GM21390 (cell line): ENCODE data around the gene SPAG16.

Experiments
- ATAC-seq: cut with Tn5 transposase; IDR thresholded peaks from one replicate; pipeline ENCODE4 v1.9.1; 2021; ENCODE audit not compliant: unreplicated experiment

The SPAG16 gene

DNA sequence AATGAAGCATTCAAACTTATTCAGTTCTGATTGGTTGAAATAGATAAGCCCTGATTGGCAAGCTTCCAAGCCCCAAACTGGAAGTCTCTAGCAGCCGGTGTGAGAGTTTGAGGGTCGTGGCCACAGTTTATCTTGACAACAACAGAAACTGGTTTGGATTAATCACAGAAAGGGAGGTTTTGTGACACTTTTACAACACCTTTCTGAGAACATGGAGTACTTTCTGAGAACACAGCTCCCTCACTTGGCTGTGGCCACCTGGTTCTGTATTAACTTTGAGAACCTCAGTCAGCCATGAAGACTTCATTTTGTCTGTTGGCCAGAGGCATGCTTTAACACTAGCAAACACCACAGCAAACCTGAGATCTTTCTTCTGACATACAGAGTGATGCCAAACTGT lies 845.9 kb downstream of the SPAG16 start:
- no peak for ATAC-seq

DNA sequence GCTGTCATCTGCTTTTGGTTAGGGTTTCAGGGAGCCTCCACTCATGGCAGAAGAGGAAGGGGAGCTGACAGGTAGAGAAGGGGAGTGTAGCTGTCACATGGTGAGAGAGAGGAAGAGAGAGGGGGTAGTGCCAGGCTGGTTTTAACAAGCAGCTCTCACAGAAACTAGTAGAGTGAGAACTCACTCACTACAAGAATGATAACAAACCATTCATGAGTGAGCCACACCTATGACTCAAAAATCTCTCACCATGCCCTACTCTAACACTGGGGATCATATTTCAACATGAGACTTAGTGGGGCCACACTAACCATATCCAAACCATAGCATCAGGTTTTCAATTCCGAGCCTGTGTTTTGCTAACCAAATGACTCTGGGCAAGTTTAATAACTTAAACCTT lies 851.7 kb downstream of the SPAG16 start:
- ATAC-seq: no peak

DNA sequence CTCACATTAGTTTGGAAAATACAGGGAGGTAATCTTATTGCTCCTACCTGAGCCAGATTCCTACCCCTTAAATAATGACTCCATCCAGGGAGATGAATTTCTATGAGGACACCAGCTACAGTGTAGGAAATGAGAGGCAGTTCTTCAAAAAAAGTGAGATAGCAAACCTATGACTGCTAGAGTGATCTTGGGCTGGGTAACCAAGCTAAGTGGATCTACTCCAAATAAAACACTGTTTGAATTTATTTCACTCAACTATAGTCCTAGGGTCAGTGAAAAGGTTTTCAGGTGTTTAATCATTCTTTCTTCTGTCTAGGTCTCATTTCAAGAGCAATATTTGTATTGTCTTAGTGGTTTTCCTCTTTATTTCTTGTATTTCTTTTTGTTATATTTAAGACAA lies 854.5 kb downstream of the SPAG16 start:
- no peak for ATAC-seq

DNA sequence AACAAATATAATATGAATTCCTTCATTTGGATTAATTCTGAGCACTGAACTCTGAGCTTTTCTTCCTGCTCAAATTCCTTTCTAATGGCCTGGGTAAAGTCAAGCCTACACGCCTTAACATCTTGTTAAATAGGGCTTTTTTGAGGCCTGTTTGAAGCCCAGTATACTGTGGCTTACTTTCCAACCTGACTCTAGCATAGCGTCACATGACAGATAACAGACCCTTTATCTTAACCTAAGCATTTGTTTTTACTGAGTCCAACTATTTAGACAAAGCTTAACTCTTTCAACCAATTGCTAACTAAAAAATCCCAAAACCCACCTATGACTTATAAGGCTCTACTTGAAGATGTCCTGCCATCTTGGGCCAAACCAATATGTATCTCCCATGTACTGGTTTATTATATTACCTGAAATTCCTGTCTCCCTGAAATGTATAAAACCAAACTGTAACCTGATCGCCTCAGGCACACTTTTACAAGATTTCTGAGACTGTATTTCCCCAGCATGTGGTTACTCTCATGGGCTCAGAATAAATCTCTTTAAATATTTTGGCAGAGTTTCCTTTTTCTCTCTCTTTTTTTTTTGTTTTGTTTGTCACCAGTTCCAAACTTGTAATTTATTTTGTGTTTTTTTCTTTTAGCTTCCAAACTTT lies 855.5 kb downstream of the SPAG16 start:
- ATAC-seq: no peak

DNA sequence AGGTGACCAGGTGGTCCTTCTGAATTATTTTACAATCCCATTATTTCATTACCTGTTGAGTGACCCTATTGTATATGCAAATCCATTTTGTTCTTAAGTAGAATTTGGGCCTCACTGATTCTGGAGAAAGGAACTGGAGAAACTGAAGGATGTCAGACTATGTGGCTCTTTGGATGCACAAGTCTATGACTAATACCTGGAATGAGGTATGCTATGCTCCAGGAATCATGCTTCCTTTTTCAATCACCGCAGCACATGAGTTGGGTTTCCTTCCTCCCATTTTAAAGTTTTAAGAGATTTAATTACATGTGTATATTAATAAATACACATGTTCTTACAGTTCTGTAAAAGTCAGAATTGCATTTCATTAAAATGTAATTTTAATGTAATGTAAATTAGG lies 872.7 kb downstream of the SPAG16 start:
- ATAC-seq: no peak

DNA sequence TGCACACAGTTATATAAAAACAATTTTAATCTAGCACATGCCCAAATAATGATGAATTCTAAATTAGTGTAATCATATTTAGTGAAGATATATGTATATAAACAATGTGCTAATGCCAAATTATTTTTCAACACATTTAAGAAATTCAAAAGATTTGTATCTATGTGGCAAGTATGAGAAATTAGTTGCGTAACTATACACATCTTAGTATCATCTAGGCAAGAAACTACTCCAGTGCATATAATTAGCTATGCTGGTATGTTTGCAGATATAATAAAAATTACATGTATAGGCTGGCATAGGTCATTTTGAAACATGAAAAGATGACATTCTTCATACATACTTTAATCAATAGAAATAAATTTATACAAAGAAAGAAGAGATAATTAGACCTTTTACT lies 874.6 kb downstream of the SPAG16 start:
- no peak for ATAC-seq

DNA sequence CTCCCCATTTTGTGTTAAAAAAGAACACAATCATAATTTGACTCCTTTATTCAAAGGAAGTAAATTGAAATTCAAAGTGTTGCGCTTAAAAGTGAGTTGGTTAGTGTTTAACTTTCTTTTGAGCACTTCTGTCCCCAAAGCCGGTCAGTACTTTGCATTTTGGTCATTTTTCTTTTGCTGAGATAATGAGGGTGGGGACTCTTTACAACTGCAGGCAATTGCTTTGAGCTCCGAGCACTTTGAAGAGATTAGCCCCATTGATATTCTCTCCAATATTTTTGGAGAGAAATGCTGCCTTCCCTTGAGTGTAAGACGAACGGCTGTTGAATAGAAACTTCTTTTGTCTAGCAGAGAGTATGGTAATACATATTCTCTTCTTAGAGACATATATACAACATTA lies 885.0 kb downstream of the SPAG16 start:
- ATAC-seq: no peak

DNA sequence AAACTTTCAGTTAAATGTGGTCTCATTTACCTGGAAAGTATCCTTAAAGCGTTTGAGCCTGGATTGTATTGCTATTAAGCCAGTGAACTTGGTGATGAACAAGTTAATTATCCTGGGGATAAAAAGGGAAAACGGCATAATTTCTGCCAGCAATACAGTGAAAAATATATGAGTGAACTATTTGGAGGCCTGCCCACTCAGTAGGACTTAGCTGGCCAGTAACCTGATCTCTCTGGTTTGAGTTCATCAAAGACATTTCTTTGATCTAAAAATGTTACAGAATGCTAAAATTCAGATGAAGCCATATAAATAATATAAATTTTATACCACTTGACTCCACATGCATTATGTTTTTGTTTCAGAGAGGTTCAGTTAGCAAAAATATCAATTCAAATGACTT lies 885.5 kb downstream of the SPAG16 start:
- ATAC-seq: no peak

DNA sequence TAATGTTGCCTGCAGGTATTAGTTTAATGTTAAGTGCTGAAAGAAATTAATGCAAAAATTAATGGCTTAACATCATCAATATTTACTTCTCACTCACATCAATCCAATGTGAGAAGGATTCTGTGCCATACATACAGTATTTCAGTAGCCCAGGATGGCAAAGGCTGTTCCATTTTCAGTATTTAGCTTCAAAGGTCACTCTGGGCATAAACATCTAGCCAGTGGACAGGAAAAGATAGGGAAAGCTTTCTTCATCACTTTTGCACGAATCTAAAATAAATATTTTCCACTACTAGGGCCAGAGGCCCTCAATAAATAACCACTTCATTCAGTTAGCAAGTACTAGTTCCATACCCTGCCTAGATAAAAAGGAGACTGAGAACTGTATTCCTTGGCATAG lies 890.3 kb downstream of the SPAG16 start:
- ATAC-seq: no peak

DNA sequence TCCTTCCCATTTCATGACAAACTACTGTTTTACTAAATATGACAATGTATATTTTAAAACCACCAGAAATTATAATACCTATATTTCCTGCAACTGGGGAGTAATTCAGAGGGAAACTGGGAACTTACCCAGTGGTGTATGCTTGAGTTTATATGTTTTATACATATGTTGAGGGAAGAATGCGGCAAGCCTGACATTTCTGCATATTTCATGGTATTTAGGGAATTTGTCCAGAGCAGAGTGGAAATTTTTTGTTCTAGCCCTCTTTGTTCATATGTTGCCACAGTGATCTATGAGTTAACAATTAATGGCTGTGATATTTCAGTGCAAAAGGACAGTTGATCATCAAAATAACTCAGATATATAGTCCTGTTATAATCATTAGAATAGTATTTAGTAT lies 895.8 kb downstream of the SPAG16 start:
- no peak for ATAC-seq

DNA sequence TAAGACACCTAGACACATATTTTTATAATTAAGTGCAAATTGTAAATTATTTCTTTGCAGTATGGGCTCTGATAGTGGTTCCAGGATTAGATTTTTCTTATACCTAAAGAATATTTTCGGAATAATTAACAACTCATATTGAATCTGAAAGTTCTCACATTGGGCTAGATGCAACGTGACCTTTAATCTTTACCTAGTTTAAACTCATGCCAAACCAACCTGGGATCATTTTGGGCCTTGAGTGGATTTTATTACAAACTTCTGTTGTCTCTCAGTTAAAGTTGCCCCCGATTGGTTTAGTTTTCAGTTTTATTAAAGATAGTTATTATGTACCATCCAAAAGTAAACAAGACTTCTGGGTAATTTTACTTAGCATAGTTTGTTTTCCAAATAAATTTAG lies 896.4 kb downstream of the SPAG16 start:
- no peak for ATAC-seq

DNA sequence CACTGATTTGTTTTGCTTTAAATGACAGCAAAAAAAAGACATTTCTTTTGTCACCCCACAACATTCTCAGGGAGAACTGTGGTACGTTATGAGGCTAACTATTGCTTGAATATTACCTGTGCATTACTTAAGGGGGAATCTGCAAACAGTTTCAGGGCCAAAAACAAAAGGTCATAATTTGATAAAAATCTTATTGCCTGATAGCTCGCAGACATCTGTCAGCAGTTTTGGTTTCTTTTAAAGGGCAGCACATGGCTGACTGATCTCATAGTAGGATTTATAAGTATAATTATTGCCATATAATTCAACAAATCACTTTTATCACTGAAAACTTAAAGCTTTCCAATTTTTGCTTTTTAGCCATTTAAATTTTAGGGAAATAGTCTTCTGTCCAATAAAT lies 900.2 kb downstream of the SPAG16 start:
- no peak for ATAC-seq

DNA sequence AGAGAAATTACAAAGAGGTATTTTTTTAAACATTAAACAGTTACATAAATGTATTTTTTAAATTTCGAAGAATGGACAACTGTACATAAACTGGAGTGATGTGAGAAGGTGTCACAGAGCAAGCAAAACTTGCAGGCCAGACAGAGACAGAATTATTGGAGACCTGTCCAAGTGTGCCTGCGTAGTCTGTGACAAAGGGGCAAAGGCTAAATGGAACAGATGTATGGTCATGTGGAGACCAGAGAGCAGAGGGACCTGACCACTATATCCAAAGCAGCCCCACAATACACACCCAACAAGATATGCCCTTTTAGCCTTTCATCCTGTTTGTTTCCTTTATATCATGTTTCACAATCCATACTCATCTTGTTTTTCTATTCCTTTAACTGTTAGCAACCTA lies 901.3 kb downstream of the SPAG16 start:
- no peak for ATAC-seq

DNA sequence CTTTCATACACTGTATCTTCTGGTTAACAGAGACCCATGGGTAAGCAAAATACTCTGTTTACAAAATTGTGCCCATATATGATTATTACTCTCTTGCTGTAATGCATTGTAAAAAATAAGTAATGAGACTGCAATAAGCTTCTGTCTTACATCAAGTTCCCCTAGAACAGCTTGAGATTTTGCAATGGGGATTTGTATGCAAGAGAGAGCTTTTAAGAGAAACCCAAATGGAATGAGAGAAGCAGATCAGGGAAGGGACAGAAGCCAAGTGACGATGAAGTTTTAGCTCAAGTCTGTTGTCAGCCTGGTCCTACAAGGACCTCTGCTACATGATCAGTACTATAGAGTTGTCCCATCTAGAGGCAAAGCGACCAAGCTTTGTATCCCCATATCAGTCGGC lies 908.4 kb downstream of the SPAG16 start:
- no peak for ATAC-seq

DNA sequence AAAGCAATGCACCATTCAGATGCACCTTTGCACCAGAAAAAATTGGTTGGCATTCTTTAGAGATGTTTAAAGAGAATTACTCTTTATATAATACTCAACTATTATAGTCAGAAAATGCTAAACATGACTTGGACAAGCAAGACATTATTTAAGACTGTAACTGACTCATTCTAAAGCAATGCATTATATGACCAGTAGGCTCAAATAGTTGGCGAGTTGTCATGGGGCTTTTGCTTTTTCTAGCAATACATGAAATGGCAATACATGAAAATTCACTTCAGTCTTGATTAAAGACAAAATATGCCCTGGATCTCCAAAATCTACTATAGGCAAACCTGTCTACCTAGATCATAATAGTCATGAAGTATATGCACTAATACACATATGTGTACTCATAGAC lies 909.7 kb downstream of the SPAG16 start:
- ATAC-seq: no peak

DNA sequence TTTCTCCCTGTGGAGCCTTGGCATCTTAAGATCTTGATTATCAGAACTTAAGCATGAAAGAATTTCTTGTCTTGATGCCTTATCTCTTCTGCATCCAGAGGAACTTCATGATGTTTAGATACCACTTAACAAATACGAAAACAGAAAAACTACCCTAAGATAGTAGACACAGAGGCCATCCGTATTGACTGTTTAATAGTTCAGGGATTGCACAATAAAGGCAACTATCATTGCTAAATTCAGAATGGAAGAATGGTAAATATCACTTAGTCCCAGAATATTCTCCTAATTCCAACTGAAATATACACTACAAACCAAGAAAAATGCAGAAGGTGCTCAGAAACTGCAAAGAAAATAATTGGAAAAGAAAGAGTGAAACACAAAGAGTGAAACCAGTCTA lies 912.0 kb downstream of the SPAG16 start:
- ATAC-seq: no peak

DNA sequence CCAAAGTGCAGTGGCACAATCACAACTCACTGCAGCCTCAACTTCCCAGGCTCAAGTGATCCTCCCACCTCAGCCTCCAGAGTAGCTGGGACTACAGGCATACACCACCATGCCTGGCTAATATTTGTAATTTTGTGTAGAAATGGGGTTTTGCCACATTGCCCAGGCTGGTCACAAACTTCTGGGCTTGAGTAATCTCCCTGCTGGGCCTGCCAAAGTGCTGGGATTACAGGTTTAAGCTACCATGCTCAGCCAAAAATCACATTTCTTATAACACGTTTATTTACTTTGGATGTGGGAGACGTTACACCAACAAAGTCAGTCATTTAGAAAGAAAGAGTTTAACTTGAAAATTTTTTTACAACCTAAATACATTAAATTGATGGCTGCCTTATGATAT lies 917.6 kb downstream of the SPAG16 start:
- ATAC-seq: no peak

DNA sequence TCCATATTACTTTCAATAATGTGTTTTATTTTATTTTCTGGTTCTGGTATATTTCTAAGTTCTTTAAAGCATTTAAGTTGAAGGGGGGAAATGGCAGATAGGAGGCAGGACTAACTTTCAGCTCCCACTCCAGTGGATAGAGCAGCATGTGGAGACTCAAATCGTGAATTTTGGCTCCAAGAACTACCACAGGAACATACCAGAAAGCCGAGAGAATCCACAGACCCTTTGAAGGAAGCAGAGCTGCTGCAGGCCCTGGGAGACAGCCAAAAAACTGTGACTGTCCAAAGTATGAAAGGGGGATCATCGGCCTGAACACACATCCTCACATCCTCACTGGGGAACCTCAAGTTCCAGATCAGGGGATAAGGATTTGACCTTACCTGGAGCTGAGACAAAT lies 919.0 kb downstream of the SPAG16 start:
- no peak for ATAC-seq

DNA sequence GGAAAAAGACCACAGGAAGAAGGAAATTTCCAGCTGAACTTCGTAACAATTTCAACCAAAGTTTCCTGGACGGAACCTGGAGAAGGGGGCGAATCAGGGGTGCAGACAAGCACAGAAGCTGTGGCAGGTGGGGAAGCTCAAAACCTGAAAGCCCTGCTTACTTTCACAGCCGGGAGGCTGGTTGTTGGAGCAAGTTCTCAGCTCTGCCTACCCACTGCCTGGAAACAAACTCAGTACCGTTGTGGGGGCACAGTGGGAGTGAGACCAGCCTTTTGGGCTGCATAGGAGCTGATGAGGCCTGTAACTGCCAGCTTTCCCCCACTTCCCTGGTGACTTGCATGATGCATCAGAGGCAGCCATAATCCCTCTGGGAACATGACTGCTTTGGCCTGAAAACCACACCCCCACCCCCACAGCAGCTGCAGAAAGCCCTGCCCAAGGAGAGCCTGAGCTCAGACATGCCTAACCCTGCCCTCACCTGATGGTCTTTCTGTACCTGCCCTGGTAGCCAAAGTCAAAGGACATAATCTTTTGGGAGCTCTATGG lies 919.6 kb downstream of the SPAG16 start:
- ATAC-seq: no peak

DNA sequence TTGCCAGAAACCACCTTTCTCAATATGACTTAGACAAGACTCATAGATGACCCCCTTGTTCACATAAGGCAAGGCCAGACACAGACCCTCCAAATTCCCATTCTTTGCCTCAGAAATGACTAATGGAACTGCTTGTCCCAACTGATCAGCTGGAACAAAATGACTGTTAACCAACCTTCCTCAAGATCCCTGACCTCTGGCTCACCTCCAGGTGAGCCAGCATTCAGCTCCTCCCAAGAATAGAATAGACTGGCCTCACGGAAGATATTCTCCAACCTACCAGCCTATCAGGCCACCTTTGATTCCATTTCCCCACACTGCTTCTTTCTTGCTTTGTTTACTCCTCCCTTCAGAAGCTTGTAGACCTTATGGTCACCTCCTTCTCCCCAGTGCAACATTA lies 930.8 kb downstream of the SPAG16 start:
- no peak for ATAC-seq

DNA sequence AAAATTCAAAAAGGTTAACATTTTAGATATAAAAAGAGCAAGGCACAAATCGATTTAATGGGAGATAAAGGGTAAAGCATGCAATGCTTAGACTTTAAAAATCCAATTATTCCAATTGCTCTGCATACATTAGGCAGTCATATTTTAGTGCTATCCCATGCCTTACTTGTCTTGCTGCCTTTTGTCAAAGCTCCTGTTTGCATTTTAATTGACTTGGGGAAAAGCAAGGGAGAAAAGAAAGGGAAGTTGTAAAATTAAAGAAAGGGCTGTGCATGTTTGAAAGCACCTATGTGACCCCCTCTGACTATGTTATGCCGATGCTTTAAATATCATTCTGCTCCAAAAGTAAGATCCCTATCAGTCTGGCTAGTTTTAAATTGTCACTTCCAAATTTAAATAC lies 932.9 kb downstream of the SPAG16 start:
- no peak for ATAC-seq

DNA sequence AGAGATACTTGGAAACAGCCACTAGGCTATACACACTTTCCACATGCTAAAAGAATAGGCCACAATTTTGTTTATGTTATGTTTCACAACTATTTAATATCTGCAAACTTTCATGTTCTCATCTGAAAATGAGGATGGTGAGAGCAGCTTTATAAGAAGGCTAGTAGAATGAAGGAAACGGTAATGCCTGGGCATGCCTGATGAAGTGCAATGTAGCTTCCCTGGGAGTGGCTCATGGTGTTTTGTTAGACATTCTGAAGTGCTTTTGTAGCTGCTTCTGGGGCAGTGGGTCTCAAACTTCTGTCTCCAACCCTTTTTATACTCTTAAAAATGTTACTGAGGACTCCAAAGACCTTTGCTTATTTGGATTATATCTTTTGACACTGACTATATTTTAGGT lies 933.3 kb downstream of the SPAG16 start:
- ATAC-seq: no peak

DNA sequence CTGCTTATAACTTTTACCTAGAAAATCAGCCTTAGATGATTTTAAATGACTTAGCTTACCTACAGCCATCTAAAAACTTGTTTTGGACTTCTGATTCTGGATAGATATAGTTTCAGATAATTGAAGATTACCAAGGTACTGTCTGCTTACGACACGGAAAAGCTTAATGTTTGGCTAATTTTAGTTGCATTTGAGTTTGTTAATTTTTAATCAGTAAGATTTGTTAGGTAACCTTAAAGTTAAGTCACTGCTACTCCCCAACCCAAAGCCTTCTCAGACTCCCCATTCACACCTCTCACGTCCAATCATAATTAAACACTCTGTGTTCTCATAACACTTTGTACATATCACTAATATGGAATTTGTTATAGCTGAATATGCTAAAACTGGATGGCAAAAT lies 936.0 kb downstream of the SPAG16 start:
- ATAC-seq: no peak
